ENCODE measurements around the gene MGRN1.
"Not testable (repeated sequence)": the region's sequence is repeated elsewhere in the genome, so short reads cannot be mapped to it uniquely, and the experiment has no call there.

The MGRN1 gene

DNA sequence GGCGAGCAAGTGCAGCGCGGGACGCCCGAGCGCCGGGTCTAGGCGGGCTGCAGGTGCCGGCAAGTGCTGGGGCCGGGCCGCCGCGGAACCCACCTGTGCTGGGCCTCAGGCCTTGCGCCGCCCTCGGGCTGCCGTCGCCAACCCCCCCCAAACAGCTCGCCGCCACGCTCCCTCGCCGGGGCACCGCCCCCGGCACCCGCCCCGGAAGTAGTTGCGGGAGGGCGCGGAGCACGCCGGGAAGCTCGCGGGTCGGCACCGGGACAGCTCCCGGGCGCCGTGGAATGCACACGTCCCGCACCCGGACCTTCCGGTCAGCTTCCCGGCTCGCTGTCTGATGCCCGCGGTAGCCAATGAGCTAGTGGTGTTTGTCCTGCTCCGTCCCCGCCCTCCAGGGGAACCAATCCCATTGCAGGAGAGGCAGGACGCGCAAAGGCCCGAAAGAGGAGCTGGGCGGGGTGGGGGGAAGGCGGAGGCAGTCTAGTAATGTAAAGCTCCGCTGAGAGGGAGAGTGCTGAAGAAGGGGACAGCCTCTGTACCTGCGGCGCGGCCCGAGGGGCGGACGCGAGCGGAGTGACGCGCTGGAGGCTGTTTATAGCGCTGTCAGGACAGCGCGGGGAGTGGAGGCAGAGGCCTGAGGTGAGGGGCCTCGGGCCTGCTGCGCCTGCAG lies 109.6 kb downstream of the MGRN1 start, which contains the start of the genes ANKS3 and DNAAF8:
ANKS3 (minus strand) TSS at position 209 of the 667 bp plus-strand sequence. CDS start 4,122 bp downstream, outside the sequence.
DNAAF8 (plus strand) TSS at position 475 of the 667 bp plus-strand sequence. CDS start 1,978 bp downstream, outside the sequence.
- H3K27me3 ChIP-seq (replicated peaks; ENCODE audit: control insufficient read depth, insufficient read depth, low read length): no peaks in the 10 kb centered on the region
- peaks cover 3% of the 10 kb centered on the region for H3K36me3 ChIP-seq (ENCODE audit: control insufficient read depth, insufficient read depth, low read length)
- H3K4me3 ChIP-seq (replicated peaks; ENCODE audit: low read depth, low read length): peak within 1 kb of the TSS; percentile 95
- DNase-seq (ENCODE audit: extremely low read depth, insufficient read length): peak; percentile 93
- TF ChIP-seq, protein P1, sequence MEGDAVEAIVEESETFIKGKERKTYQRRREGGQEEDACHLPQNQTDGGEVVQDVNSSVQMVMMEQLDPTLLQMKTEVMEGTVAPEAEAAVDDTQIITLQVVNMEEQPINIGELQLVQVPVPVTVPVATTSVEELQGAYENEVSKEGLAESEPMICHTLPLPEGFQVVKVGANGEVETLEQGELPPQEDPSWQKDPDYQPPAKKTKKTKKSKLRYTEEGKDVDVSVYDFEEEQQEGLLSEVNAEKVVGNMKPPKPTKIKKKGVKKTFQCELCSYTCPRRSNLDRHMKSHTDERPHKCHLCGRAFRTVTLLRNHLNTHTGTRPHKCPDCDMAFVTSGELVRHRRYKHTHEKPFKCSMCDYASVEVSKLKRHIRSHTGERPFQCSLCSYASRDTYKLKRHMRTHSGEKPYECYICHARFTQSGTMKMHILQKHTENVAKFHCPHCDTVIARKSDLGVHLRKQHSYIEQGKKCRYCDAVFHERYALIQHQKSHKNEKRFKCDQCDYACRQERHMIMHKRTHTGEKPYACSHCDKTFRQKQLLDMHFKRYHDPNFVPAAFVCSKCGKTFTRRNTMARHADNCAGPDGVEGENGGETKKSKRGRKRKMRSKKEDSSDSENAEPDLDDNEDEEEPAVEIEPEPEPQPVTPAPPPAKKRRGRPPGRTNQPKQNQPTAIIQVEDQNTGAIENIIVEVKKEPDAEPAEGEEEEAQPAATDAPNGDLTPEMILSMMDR (IDR thresholded peaks at IDR 0.05; ENCODE audit: insufficient read depth, low read length, poor library complexity, severe bottlenecking): no peak

DNA sequence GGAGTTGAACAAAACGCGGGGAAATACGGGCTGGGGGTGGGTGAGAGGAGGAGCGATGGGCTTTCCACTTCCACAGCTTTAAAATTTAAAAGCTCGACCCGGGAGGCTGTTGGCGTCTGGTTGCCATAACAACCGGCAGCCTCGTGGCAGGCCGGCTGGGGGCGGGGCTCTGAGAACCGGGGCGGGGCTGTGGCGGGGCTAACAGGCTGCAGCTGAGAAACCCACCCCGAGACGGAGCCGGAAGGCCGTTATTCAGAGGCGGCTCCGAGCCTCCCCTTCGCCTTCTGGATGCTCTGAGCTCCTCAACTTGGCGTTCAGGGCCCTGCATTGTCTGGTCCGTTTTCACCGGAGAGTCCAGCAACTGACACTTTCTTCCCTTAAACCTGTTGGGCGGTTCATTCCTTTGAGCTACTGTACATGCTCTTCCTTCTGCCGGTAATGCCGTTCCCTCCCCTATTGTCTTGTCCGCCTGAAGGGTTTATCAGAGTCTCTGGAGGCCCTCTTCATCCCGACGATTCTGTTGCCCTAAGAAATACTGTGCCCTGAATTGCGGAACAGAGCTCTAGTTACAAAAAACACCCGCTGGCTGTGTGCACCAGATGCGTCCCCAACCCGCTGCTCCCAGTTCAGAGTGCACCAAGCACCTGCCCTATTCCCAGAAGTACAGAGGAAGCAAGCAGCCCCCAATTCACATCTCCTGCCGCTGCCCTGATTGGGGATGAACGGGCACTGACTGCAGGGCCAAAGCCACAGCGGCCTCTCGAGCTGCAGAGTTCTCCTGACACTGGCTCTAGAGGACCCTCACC lies 110.3 kb downstream of the MGRN1 start:
- Histone ChIP-seq H3K4me3 (replicated peaks; ENCODE audit: low read depth, low read length) (peak overlapping the region; percentile 95), H3K27me3 (replicated peaks; ENCODE audit: control insufficient read depth, insufficient read depth, low read length) (no peaks in the 10 kb centered on the region), H3K36me3 (ENCODE audit: control insufficient read depth, insufficient read depth, low read length) (peaks cover under 1% of the 10 kb centered on the region)
- TF ChIP-seq, protein P1 (IDR thresholded peaks at IDR 0.05; ENCODE audit: insufficient read depth, low read length, poor library complexity, severe bottlenecking): no peak
- peak; percentile 86 for DNase-seq (ENCODE audit: extremely low read depth, insufficient read length)

DNA sequence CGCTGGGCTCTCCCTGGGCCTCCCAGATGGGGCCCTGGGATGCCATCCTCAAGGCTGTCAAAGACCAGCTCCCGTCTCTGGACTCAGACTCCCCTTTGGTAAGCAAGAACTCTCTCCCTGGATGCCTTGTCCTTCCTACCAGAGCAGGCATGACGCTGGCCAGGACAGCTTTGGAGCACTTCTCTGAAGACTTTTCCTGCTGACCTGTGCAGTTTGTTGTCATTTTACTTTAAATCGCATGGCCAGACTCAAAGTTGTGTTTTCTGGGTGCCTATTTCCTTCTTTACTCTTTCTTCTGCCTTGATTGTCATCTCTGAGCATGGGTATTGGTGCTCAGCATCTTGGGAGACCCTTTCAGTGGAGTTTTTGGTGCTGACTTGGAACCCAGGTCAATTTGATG lies 111.9 kb downstream of the MGRN1 start:
- no peaks in the 10 kb centered on the region for H3K36me3 ChIP-seq (ENCODE audit: control insufficient read depth, insufficient read depth, low read length)
- H3K27me3 ChIP-seq (replicated peaks; ENCODE audit: control insufficient read depth, insufficient read depth, low read length): no peaks in the 10 kb centered on the region
- no peak overlapping the region for H3K4me3 ChIP-seq (replicated peaks; ENCODE audit: low read depth, low read length)
- TF ChIP-seq, protein P1 (IDR thresholded peaks at IDR 0.05; ENCODE audit: insufficient read depth, low read length, poor library complexity, severe bottlenecking): no peak
- no peak for DNase-seq (ENCODE audit: extremely low read depth, insufficient read length)

DNA sequence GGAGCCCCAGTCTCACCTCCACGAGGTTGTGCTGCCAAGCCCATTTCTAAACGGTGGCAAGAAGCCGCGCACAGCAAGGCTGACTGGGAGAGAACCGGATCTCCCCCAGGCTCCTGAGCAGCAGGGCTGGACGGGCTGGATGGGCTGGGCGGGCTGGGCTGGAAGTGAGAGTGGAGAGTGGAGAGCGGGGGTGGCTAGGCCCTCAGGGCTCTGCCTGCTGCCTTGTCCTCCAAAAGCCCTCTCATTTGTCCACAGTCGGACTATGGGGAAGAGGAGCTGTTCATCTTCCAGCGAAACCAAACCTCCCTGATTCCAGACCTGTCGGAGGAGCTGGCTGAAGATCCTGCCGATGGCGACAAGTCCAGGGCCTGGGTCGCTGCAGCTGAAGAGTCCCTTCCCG lies 112.9 kb downstream of the MGRN1 start:
- TF ChIP-seq, protein P1 (IDR thresholded peaks at IDR 0.05; ENCODE audit: insufficient read depth, low read length, poor library complexity, severe bottlenecking): no peak
- Histone ChIP-seq H3K36me3 (ENCODE audit: control insufficient read depth, insufficient read depth, low read length) (no peaks in the 10 kb centered on the region), H3K27me3 (replicated peaks; ENCODE audit: control insufficient read depth, insufficient read depth, low read length) (no peaks in the 10 kb centered on the region), H3K4me3 (replicated peaks; ENCODE audit: low read depth, low read length) (no peak overlapping the region)
- no peak for DNase-seq (ENCODE audit: extremely low read depth, insufficient read length)

DNA sequence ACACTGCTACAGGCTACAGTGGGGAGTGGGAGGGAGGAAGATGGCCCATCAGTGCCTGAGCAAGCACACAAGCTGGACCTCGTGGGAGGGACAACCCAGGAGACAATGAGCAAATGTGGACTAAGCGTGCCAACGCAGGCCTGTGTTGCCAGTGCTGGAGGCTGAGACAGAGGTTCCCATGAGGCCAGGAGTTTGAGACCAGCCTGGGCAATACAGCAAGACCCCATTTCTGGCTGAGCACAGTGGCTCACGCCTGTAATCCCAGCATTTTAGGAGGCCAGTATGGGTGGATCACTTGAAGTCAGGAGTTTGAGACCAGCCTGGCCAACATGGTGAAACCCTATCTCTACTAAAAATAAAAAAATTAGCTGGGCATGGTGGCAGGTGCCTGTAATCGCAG lies 113.7 kb downstream of the MGRN1 start:
- DNase-seq (ENCODE audit: extremely low read depth, insufficient read length); H3K36me3 ChIP-seq (ENCODE audit: control insufficient read depth, insufficient read depth, low read length); H3K27me3 ChIP-seq (replicated peaks; ENCODE audit: control insufficient read depth, insufficient read depth, low read length); H3K4me3 ChIP-seq (replicated peaks; ENCODE audit: low read depth, low read length): not testable (repeated sequence)
